Endodermal cell (in vitro differentiated cells): ENCODE measurements around the gene UGT1A3. TPM values are rescaled to one million over a fixed set of nuclear protein-coding genes. Genes with fewer than 3 reads are reported as not detected.

Source experiments
- DNase-seq: peaks from one replicate; pipeline ENCODE4 v3.0.0-alpha.2; 2017
- H3K27ac ChIP-seq: 2 replicates; pipeline ENCODE4 v1.5.1; 2013; ENCODE audit warnings: mild to moderate bottlenecking, low read depth, low read length, moderate library complexity
- H3K27me3 ChIP-seq: 2 replicates; pipeline ENCODE4 v1.6.1; 2013; ENCODE audit warnings: mild to moderate bottlenecking, low read length, moderate library complexity; ENCODE audit not compliant: insufficient read depth, control insufficient read depth, poor library complexity, severe bottlenecking
- H3K36me3 ChIP-seq: 2 replicates; pipeline ENCODE4 v1.7.0; 2013; ENCODE audit warnings: mild to moderate bottlenecking, low read length, moderate library complexity; ENCODE audit not compliant: control insufficient read depth, insufficient read depth
- H3K4me1 ChIP-seq: one replicate; pipeline ENCODE4 v1.7.0; 2013; ENCODE audit warnings: low read length; ENCODE audit not compliant: control insufficient read depth, insufficient read depth
- H3K4me3 ChIP-seq: 2 replicates; pipeline ENCODE4 v1.5.1; 2013; ENCODE audit warnings: mild to moderate bottlenecking, low read length, moderate library complexity
- H3K9ac ChIP-seq: 2 replicates; pipeline ENCODE4 v1.6.1; 2013; ENCODE audit warnings: mild to moderate bottlenecking, low read length, moderate library complexity; ENCODE audit not compliant: poor library complexity, severe bottlenecking; ENCODE audit errors: extremely low read depth
- H3K9me3 ChIP-seq: 2 replicates; pipeline ENCODE4 v1.6.1; 2013; ENCODE audit warnings: mild to moderate bottlenecking, low read length, moderate library complexity; ENCODE audit not compliant: control insufficient read depth
- H3K27ac Mint-ChIP-seq: 2 replicates; pipeline ENCODE4 v1.8.0; 2020; ENCODE audit warnings: mixed read lengths
- H3K27me3 Mint-ChIP-seq: 2 replicates; pipeline ENCODE4 v1.8.0; 2021; ENCODE audit warnings: mild to moderate bottlenecking, mixed read lengths; ENCODE audit not compliant: insufficient read depth
- H3K36me3 Mint-ChIP-seq: 2 replicates; pipeline ENCODE4 v1.8.0; 2020; ENCODE audit warnings: low read depth, mixed read lengths
- H3K4me1 Mint-ChIP-seq: 2 replicates; pipeline ENCODE4 v1.8.0; 2020; ENCODE audit warnings: mixed read lengths
- H3K4me3 Mint-ChIP-seq: 2 replicates; pipeline ENCODE4 v1.8.0; 2020; ENCODE audit warnings: mild to moderate bottlenecking, moderate library complexity, mixed read lengths
- H3K9me3 Mint-ChIP-seq: 2 replicates; pipeline ENCODE4 v1.8.0; 2020; ENCODE audit warnings: mild to moderate bottlenecking, mixed read lengths
- WGBS, 2 experiments: methylation state at CpG; one replicate each; pipeline versions ENCODE4 v1.1.5 to v1.1.7; 2013; ENCODE audit warnings: missing lambda C conversion rate in 2 of 2, mixed read lengths in 1 of 2; ENCODE audit not compliant: insufficient coverage in 1 of 2, insufficient read length in 1 of 2; 5-methylcytosine and 5-hydroxymethylcytosine counted together
- total RNA-seq, 2 donors: library from RNA; stranded (reverse); fragmentation: NEBNext Ultra II Directional in 1 of 2; extraction: Animal tissue kit (Norgen Biotek cat#: 25700) in 1 of 2; gene quantifications; 2 replicates in 1 of 2; 3 replicates in 1 of 2; pipeline ENCODE4 v1.2.1, GENCODE V29; 2021
- TF ChIP-seq, protein P1 (sequence below): fragments of 200-600 bp; sonication (generic); conservative IDR thresholded peaks from 2 replicates; pipeline ENCODE4 v1.5.0; 2021; ENCODE audit warnings: antibody characterized with exemption, mild to moderate bottlenecking

UGT1A3 gene
- total RNA-seq, 2 donors from 2014 or later, result not detected

- Mint-ChIP-seq H3K9me3 (no peaks in the 10 kb centered on the region), H3K27ac (no peak within 1 kb of the TSS), H3K4me1 (no peaks in the 10 kb centered on the region), H3K27me3 (peaks cover 7% of the 10 kb centered on the region), H3K4me3 (no peak within 1 kb of the TSS), H3K36me3 (no peaks in the 10 kb centered on the region)
- Histone ChIP-seq H3K9ac (no peak within 1 kb of the TSS), H3K27ac (no peak within 1 kb of the TSS), H3K4me1 (no peaks in the 10 kb centered on the region), H3K36me3 (no peaks in the 10 kb centered on the region), H3K9me3 (no peaks in the 10 kb centered on the region), H3K27me3 (peaks cover 9% of the 10 kb centered on the region), H3K4me3 (no peak within 1 kb of the TSS)
- no peak for DNase-seq
- TF ChIP-seq, protein P1, sequence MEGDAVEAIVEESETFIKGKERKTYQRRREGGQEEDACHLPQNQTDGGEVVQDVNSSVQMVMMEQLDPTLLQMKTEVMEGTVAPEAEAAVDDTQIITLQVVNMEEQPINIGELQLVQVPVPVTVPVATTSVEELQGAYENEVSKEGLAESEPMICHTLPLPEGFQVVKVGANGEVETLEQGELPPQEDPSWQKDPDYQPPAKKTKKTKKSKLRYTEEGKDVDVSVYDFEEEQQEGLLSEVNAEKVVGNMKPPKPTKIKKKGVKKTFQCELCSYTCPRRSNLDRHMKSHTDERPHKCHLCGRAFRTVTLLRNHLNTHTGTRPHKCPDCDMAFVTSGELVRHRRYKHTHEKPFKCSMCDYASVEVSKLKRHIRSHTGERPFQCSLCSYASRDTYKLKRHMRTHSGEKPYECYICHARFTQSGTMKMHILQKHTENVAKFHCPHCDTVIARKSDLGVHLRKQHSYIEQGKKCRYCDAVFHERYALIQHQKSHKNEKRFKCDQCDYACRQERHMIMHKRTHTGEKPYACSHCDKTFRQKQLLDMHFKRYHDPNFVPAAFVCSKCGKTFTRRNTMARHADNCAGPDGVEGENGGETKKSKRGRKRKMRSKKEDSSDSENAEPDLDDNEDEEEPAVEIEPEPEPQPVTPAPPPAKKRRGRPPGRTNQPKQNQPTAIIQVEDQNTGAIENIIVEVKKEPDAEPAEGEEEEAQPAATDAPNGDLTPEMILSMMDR, result no peak
- 74 to 77% methylated on average over 3 to 5 of the region's 5 CpGs for WGBS, 2 experiments
Observed at GRCh38 chr2:233681521-233682099, 47.2 kb upstream of the UGT1A3 start, which contains the start of gene UGT1A7. Gene UGT1A7 (plus strand): TSS chr2:233681901. CDS start chr2:233681938, 37 bp downstream.

GRCh38 chr2:233684640-233685039 lies 44.2 kb upstream of the UGT1A3 start:
- no peak overlapping the region for H3K9ac ChIP-seq
- TF ChIP-seq, protein P1, result no peak
- no peak overlapping the region for H3K4me3 ChIP-seq
- H3K4me1 Mint-ChIP-seq, result peaks cover 12% of the 10 kb centered on the region
- H3K27me3 Mint-ChIP-seq, result no peaks in the 10 kb centered on the region
- H3K27ac ChIP-seq, result no peak overlapping the region
- no peaks in the 10 kb centered on the region for H3K4me1 ChIP-seq
- no peak overlapping the region for H3K4me3 Mint-ChIP-seq
- WGBS, 2 experiments, result 63 to 88% methylated on average over 1 of the region's 1 CpG
- H3K36me3 ChIP-seq, result no peaks in the 10 kb centered on the region
- H3K9me3 ChIP-seq, result no peaks in the 10 kb centered on the region
- no peaks in the 10 kb centered on the region for H3K36me3 Mint-ChIP-seq
- DNase-seq, result no peak
- H3K9me3 Mint-ChIP-seq, result no peaks in the 10 kb centered on the region
- no peaks in the 10 kb centered on the region for H3K27me3 ChIP-seq
- H3K27ac Mint-ChIP-seq, result no peak overlapping the region

- H3K4me1 ChIP-seq, result no peaks in the 10 kb centered on the region
- H3K36me3 Mint-ChIP-seq, result no peaks in the 10 kb centered on the region
- H3K36me3 ChIP-seq, result no peaks in the 10 kb centered on the region
- H3K4me1 Mint-ChIP-seq, result peaks cover 17% of the 10 kb centered on the region
- whole genome bisulfite sequencing, 2 experiments, result 88 to 100% methylated on average over 3 to 5 of the region's 5 CpGs
- H3K27me3 Mint-ChIP-seq, result no peaks in the 10 kb centered on the region
- TF ChIP-seq, protein P1, result no peak
- H3K27me3 ChIP-seq, result no peaks in the 10 kb centered on the region
- H3K4me3 ChIP-seq, result no peak overlapping the region
- DNase-seq, result no peak
- H3K27ac Mint-ChIP-seq, result no peak overlapping the region
- no peak overlapping the region for H3K4me3 Mint-ChIP-seq
- H3K27ac ChIP-seq, result no peak overlapping the region
- no peak overlapping the region for H3K9ac ChIP-seq
- no peaks in the 10 kb centered on the region for H3K9me3 Mint-ChIP-seq
- H3K9me3 ChIP-seq, result no peaks in the 10 kb centered on the region
Observed at GRCh38 chr2:233686928-233687327, 41.9 kb upstream of the UGT1A3 start.
